ENCODE data around the gene TIGD1.
A peak's percentile ranks its signal among the peaks of the same experiment; 100 is the strongest.

The TIGD1 gene

GRCh38 chr2:232521959-232522622 lies 28.3 kb downstream of the TIGD1 start:
- H3K4me1 ChIP-seq (ENCODE audit: insufficient read depth, insufficient read length): peaks cover 24% of the 10 kb centered on the region

DNA sequence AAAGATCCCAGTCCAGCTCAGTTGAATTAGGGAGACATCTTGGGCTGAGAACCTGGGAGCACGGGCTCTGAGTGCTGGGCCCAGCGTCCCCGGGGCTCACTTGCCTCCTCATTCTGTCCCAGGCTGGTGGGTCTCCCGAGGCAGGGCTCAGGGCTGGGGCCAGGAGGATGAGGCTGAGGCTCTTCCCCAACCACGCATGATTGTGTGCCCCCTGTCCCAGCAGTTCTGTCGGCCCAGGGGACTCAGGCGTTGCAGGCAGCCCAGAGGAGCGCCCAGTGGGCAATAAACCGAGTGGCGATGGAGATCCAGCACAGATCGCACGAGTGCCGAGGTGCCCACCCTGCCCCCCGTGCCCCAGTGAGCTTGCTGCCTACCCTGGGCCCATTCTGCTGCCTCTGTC lies 29.3 kb downstream of the TIGD1 start:
- no peak for TF ChIP-seq ZNF274 (IDR thresholded peaks at IDR 0.05; ENCODE audit: low read depth, low read length)
- DNase-seq (ENCODE audit: low read depth, low spot score): no peak
- Histone ChIP-seq H3K27me3 (ENCODE audit: insufficient read depth, insufficient read length) (peaks cover 58% of the 10 kb centered on the region), H3K9ac (ENCODE audit: insufficient read length, low read depth) (peak overlapping the region; percentile 32), H3K9me3 (ENCODE audit: insufficient read depth, low read length) (no peaks in the 10 kb centered on the region), H3K4me1 (ENCODE audit: insufficient read depth, insufficient read length) (peaks cover 23% of the 10 kb centered on the region), H3K4me3 (ENCODE audit: insufficient read length, low read depth) (no peak overlapping the region), H3K36me3 (ENCODE audit: insufficient read depth, insufficient read length, low read length) (no peaks in the 10 kb centered on the region)

More at GRCh38 chr2:232521959-232522622, 28.3 kb downstream of the TIGD1 start:
- TF ChIP-seq YY1 (IDR thresholded peaks at IDR 0.05; ENCODE audit: insufficient read depth, insufficient read length) (no peak), SUZ12 (IDR thresholded peaks at IDR 0.05; ENCODE audit: extremely low read depth, insufficient read depth, insufficient read length) (peak; percentile 18)
- Histone ChIP-seq H3K9ac (ENCODE audit: insufficient read length, low read depth) (no peak overlapping the region), H3K9me3 (ENCODE audit: insufficient read depth, low read length) (no peaks in the 10 kb centered on the region), H3K36me3 (ENCODE audit: insufficient read depth, insufficient read length, low read length) (no peaks in the 10 kb centered on the region), H3K4me3 (ENCODE audit: insufficient read length, low read depth) (peak overlapping the region; percentile 11), H3K27me3 (ENCODE audit: insufficient read depth, insufficient read length) (peaks cover 58% of the 10 kb centered on the region)
- no peak for DNase-seq (ENCODE audit: low read depth, low spot score)

GRCh38 chr2:232520489-232520888 lies 29.9 kb downstream of the TIGD1 start:
- Histone ChIP-seq H3K4me3 (ENCODE audit: insufficient read length, low read depth) (no peak overlapping the region), H3K4me1 (ENCODE audit: insufficient read depth, insufficient read length) (peaks cover 22% of the 10 kb centered on the region), H3K36me3 (ENCODE audit: insufficient read depth, insufficient read length, low read length) (no peaks in the 10 kb centered on the region), H3K9ac (ENCODE audit: insufficient read length, low read depth) (no peak overlapping the region), H3K9me3 (ENCODE audit: insufficient read depth, low read length) (no peaks in the 10 kb centered on the region), H3K27me3 (ENCODE audit: insufficient read depth, insufficient read length) (peaks cover 56% of the 10 kb centered on the region)
- DNase-seq (ENCODE audit: low read depth, low spot score): no peak
- TF ChIP-seq ZNF274 (IDR thresholded peaks at IDR 0.05; ENCODE audit: low read depth, low read length): no peak

- DNase-seq (ENCODE audit: low read depth, low spot score): no peak
These were observed 30.5 kb downstream of the TIGD1 start, which contains the start of gene PRSS56 for GRCh38 chr2:232519581-232520438. PRSS56 (plus strand) TSS chr2:232520388; CDS start chr2:232520599, 211 bp downstream.

DNA sequence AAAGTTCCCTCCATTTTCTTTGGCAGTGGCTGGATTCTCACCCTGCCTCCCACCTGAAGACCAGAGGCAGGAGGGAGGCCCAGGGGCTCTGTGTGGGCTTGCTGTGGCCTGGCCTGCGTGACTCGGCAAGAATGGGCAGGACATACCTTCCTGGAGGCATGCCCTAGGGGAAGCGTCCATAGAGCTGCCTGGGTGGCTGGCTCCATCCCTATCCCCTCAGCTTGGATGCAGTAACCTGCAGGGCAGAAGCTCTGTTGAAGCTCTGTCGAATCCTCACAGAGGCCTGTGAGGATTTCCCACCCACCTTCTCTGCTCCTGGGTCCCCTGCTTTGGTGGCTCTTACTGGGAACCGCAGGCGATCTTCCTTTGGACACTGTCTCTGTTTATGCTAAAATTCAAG lies 31.5 kb downstream of the TIGD1 start:
- peaks cover 21% of the 10 kb centered on the region for H3K4me1 ChIP-seq (ENCODE audit: insufficient read depth, insufficient read length)
- peaks cover 41% of the 10 kb centered on the region for H3K27me3 ChIP-seq (ENCODE audit: insufficient read depth, insufficient read length)
- TF ChIP-seq ZNF274 (IDR thresholded peaks at IDR 0.05; ENCODE audit: low read depth, low read length): no peak
- TF ChIP-seq SUZ12 (IDR thresholded peaks at IDR 0.05; ENCODE audit: extremely low read depth, insufficient read depth, insufficient read length): no peak
- no peak for TF ChIP-seq YY1 (IDR thresholded peaks at IDR 0.05; ENCODE audit: insufficient read depth, insufficient read length)
- no peaks in the 10 kb centered on the region for H3K36me3 ChIP-seq (ENCODE audit: insufficient read depth, insufficient read length, low read length)
- H3K9me3 ChIP-seq (ENCODE audit: insufficient read depth, low read length): no peaks in the 10 kb centered on the region
- no peak overlapping the region for H3K9ac ChIP-seq (ENCODE audit: insufficient read length, low read depth)
- H3K4me3 ChIP-seq (ENCODE audit: insufficient read length, low read depth): no peak overlapping the region
- DNase-seq (ENCODE audit: low read depth, low spot score): no peak

More at GRCh38 chr2:232519581-232520438, 30.5 kb downstream of the TIGD1 start, which contains the start of gene PRSS56:
- no peaks in the 10 kb centered on the region for H3K36me3 ChIP-seq (ENCODE audit: insufficient read depth, insufficient read length, low read length)
- H3K9ac ChIP-seq (ENCODE audit: insufficient read length, low read depth): peak within 1 kb of the TSS; percentile 18
- H3K4me3 ChIP-seq (ENCODE audit: insufficient read length, low read depth): no peak within 1 kb of the TSS
- TF ChIP-seq SUZ12 (IDR thresholded peaks at IDR 0.05; ENCODE audit: extremely low read depth, insufficient read depth, insufficient read length): no peak
- TF ChIP-seq YY1 (IDR thresholded peaks at IDR 0.05; ENCODE audit: insufficient read depth, insufficient read length): no peak
- no peak for TF ChIP-seq ZNF274 (IDR thresholded peaks at IDR 0.05; ENCODE audit: low read depth, low read length)
- H3K9me3 ChIP-seq (ENCODE audit: insufficient read depth, low read length): no peaks in the 10 kb centered on the region
- peaks cover 24% of the 10 kb centered on the region for H3K4me1 ChIP-seq (ENCODE audit: insufficient read depth, insufficient read length)
- H3K27me3 ChIP-seq (ENCODE audit: insufficient read depth, insufficient read length): peaks cover 51% of the 10 kb centered on the region

GRCh38 chr2:232516551-232516950 lies 33.8 kb downstream of the TIGD1 start:
- peaks cover 24% of the 10 kb centered on the region for H3K4me1 ChIP-seq (ENCODE audit: insufficient read depth, insufficient read length)
- no peak overlapping the region for H3K4me3 ChIP-seq (ENCODE audit: insufficient read length, low read depth)
- no peak for DNase-seq (ENCODE audit: low read depth, low spot score)
- H3K27me3 ChIP-seq (ENCODE audit: insufficient read depth, insufficient read length): peaks cover 19% of the 10 kb centered on the region
- no peaks in the 10 kb centered on the region for H3K9me3 ChIP-seq (ENCODE audit: insufficient read depth, low read length)
- no peak for TF ChIP-seq ZNF274 (IDR thresholded peaks at IDR 0.05; ENCODE audit: low read depth, low read length)
- no peak for TF ChIP-seq SUZ12 (IDR thresholded peaks at IDR 0.05; ENCODE audit: extremely low read depth, insufficient read depth, insufficient read length)
- TF ChIP-seq YY1 (IDR thresholded peaks at IDR 0.05; ENCODE audit: insufficient read depth, insufficient read length): no peak
- H3K9ac ChIP-seq (ENCODE audit: insufficient read length, low read depth): no peak overlapping the region
- H3K36me3 ChIP-seq (ENCODE audit: insufficient read depth, insufficient read length, low read length): no peaks in the 10 kb centered on the region

- Histone ChIP-seq H3K4me3 (ENCODE audit: insufficient read length, low read depth) (no peak overlapping the region), H3K27me3 (ENCODE audit: insufficient read depth, insufficient read length) (peaks cover 9% of the 10 kb centered on the region), H3K9me3 (ENCODE audit: insufficient read depth, low read length) (no peaks in the 10 kb centered on the region), H3K9ac (ENCODE audit: insufficient read length, low read depth) (no peak overlapping the region), H3K4me1 (ENCODE audit: insufficient read depth, insufficient read length) (peaks cover 24% of the 10 kb centered on the region), H3K36me3 (ENCODE audit: insufficient read depth, insufficient read length, low read length) (no peaks in the 10 kb centered on the region)
- DNase-seq (ENCODE audit: low read depth, low spot score): no peak
- no peak for TF ChIP-seq ZNF274 (IDR thresholded peaks at IDR 0.05; ENCODE audit: low read depth, low read length)
- no peak for TF ChIP-seq SUZ12 (IDR thresholded peaks at IDR 0.05; ENCODE audit: extremely low read depth, insufficient read depth, insufficient read length)
- TF ChIP-seq YY1 (IDR thresholded peaks at IDR 0.05; ENCODE audit: insufficient read depth, insufficient read length): no peak
These were observed 34.7 kb downstream of the TIGD1 start for GRCh38 chr2:232515639-232516038.
